Bronchial epithelial cell (primary cell): ENCODE data around the gene OR8J3. TPM values are rescaled to one million over a fixed set of nuclear protein-coding genes. Genes with fewer than 3 reads are reported as not detected.

Experiments
- DNase-seq: peaks from one replicate; pipeline ENCODE4 v3.0.0-alpha.2; 2010; ENCODE audit warnings: low read depth
- FAIRE-seq: peaks from 2 replicates; lab custom pipeline; 2011; peaks lifted over from hg19 to GRCh38; lab: Jason Lieb, UNC
- H3K27me3 ChIP-seq: 2 replicates; pipeline ENCODE4 v1.5.1; 2011; ENCODE audit warnings: low read length; ENCODE audit not compliant: control insufficient read depth, insufficient read depth
- H3K36me3 ChIP-seq: 2 replicates; pipeline ENCODE4 v1.5.1; 2011; ENCODE audit warnings: low read length; ENCODE audit not compliant: control insufficient read depth, insufficient read depth
- H3K4me3 ChIP-seq: 2 replicates; pipeline ENCODE4 v1.5.1; 2011; ENCODE audit warnings: mild to moderate bottlenecking, low read depth, low read length, control low read depth
- total RNA-seq: library from RNA; depleted of rRNA; stranded (reverse); fragments of >200 nt; gene quantifications from 2 replicates; pipeline ENCODE4 v1.2.1, GENCODE V29; 2014
- TF ChIP-seq, protein P1 (sequence below): IDR thresholded peaks from 2 replicates; pipeline ENCODE4 v1.5.1; 2011; ENCODE audit warnings: mild to moderate bottlenecking, moderate library complexity, low read length, control low read depth, inconsistent platforms; ENCODE audit not compliant: insufficient read depth, severe bottlenecking

The OR8J3 gene
- not detected in 2 replicates for total RNA-seq

DNA sequence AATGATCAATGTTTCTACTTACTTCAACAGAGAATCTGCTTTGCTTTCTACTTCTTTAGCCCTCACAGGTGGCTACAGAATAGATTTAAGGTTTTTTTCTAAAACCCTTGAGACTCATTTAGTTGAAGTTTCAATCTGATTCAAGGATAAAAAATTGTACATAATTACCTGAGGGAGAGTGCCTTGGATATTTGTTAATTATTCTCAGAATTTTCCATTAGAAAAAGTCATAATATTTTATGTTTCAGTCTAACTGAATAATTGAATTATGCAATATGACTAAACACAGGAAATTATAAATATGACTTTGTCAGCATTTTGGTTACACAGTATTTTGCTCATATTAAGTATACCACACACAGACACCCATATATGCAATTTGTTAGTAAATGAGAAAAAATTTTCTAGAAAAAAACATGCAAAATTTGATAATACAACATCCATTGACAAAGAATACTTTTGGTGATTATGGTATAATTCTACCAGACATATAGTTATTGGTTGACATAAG is at the start of gene OR8J3:
TSS of gene OR8J3 (minus strand) at position 51 of the 511 bp plus-strand sequence. CDS start 2,483 bp downstream, outside the sequence.
- Histone ChIP-seq H3K36me3 (no peaks in the 10 kb centered on the region), H3K4me3 (no peak within 1 kb of the TSS), H3K27me3 (no peaks in the 10 kb centered on the region)
- TF ChIP-seq, protein P1, sequence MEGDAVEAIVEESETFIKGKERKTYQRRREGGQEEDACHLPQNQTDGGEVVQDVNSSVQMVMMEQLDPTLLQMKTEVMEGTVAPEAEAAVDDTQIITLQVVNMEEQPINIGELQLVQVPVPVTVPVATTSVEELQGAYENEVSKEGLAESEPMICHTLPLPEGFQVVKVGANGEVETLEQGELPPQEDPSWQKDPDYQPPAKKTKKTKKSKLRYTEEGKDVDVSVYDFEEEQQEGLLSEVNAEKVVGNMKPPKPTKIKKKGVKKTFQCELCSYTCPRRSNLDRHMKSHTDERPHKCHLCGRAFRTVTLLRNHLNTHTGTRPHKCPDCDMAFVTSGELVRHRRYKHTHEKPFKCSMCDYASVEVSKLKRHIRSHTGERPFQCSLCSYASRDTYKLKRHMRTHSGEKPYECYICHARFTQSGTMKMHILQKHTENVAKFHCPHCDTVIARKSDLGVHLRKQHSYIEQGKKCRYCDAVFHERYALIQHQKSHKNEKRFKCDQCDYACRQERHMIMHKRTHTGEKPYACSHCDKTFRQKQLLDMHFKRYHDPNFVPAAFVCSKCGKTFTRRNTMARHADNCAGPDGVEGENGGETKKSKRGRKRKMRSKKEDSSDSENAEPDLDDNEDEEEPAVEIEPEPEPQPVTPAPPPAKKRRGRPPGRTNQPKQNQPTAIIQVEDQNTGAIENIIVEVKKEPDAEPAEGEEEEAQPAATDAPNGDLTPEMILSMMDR = no peak
- FAIRE-seq = no peak
- DNase-seq = no peak

GRCh38 chr11:56188602-56189001 is 48.6 kb upstream of the OR8J3 start:
- H3K4me3 ChIP-seq = no peak overlapping the region
- DNase-seq = no peak
- FAIRE-seq = no peak
- no peaks in the 10 kb centered on the region for H3K27me3 ChIP-seq
- no peaks in the 10 kb centered on the region for H3K36me3 ChIP-seq
- TF ChIP-seq, protein P1 = no peak

DNA sequence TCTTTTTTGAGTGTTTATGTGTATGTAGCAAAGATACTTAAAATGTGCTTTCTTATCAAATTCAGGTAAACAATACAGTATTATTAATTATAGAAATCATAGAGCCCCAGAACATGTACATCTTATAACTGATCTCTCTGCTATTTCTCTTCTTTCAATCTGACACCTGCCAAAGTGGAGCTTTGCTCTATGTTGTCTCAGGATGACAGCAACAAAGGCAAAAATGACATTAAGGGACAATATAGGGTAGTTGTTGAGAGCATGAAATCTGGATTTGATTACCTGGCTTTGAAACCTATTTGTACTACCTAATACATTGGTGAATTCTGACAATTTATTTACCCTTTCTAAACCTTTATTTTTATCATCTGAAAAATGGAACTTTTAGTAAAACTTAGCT is 43.5 kb upstream of the OR8J3 start:
- no peaks in the 10 kb centered on the region for H3K36me3 ChIP-seq
- no peaks in the 10 kb centered on the region for H3K27me3 ChIP-seq
- H3K4me3 ChIP-seq = no peak overlapping the region
- TF ChIP-seq, protein P1 = no peak
- DNase-seq = no peak
- no peak for FAIRE-seq

DNA sequence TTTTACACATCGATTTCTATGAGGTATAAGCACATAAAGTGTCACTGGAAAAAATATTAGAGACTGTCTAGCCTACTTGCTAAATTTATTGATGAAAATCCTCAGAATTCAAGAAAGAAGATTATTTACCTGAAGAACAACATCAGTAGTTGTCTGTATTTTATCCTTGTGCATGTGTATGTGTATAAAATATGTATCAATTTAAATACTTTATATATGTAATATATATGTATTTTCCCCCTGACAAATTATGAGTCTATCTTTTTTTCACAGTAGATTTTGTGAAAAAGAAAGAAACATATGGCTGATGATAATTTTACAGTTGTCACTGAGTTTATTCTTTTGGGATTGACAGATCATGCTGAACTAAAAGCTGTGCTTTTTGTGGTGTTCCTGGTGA is 36.3 kb upstream of the OR8J3 start, which contains the start of gene OR5J2:
TSS of gene OR5J2 (plus strand) at position 301 of the 400 bp plus-strand sequence. CDS start at position 301, 0 bp downstream.
- Histone ChIP-seq H3K36me3 (no peaks in the 10 kb centered on the region), H3K27me3 (no peaks in the 10 kb centered on the region), H3K4me3 (no peak within 1 kb of the TSS)
- TF ChIP-seq, protein P1 = no peak
- no peak for DNase-seq
- no peak for FAIRE-seq

DNA sequence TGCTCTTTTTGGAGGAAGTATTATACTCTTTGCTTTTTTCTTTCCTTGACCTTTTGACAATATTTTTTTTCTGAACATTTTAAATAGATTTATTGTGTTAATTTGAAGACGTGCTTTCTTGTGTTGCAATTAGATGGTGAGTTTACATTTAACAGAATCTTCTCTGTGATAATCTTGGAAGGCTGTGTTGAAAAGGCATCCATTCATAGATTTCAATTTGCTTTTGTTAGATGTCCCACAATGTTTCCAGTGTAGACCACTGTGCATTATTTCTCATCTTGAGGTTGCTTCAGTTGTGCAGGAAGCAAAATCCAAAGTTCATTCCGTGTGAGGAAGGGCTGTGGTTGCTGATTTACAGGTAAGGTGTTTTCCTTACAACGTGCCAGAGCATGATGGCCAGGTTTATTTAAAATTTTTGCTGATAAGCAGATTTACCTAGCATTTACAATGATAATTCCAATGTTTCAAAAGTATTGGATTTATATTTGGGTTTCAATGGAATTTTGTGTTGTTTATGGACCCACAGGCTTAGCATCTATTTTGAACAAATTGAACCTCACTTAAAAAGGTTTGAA is 32.3 kb upstream of the OR8J3 start:
- H3K4me3 ChIP-seq = no peak overlapping the region
- TF ChIP-seq, protein P1 = no peak
- no peak for FAIRE-seq
- H3K36me3 ChIP-seq = no peaks in the 10 kb centered on the region
- H3K27me3 ChIP-seq = no peaks in the 10 kb centered on the region
- no peak for DNase-seq
